Activated gamma-delta T cell treated with Interleukin-2 at 50 U/mL for 16 hours (primary cell): ENCODE data around the gene GNG13.
"Not testable (repeated sequence)": the region's sequence is repeated elsewhere in the genome, so short reads cannot be mapped to it uniquely, and the experiment has no call there.

ENCODE experiments used
- DNase-seq: peaks from one replicate; pipeline ENCODE4 v3.0.0-alpha.2; 2020

GNG13 gene

DNA sequence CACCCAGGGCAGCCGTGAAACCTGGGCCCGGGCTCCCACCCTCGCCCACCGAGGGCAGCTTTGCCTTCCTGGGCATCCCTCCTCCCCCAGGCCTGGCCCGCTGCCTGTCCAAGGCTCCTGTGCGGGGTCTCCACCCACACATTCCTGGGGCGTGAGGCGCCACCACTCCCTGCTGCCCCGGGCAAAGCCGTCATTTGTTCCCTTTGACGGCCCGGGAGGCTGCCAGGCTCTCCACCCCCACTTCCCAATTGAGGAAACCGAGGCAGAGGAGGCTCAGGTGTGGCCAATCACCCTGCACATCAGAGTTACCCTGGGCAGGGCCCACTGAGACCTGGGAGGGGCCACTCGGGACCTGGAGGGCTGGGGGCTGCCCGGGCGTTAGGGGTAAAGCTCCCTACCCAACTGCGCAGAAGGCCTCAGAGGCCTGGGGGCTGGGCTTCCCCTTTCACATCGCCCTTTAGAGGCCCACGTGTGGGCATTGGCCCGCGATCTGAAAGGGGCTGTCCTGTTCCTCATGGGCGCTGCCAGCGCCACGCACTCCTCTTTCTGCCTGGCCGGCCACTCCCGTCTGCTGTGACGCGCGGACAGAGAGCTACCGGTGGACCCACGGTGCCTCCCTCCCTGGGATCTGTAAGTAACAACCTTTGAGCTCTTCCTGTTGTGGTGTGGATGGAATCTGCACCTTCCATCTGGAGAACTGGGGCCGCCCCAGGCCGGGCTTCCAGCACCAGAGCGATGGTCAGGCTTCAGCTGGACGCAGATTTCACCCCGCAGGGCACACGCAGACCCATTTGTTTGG, 39.8 kb downstream of the GNG13 start, which contains the start of gene MSLN:
MSLN (plus strand) TSS at position 190 of the 799 bp plus-strand sequence. CDS start 1,947 bp downstream, outside the sequence.
- no peak for DNase-seq

DNA sequence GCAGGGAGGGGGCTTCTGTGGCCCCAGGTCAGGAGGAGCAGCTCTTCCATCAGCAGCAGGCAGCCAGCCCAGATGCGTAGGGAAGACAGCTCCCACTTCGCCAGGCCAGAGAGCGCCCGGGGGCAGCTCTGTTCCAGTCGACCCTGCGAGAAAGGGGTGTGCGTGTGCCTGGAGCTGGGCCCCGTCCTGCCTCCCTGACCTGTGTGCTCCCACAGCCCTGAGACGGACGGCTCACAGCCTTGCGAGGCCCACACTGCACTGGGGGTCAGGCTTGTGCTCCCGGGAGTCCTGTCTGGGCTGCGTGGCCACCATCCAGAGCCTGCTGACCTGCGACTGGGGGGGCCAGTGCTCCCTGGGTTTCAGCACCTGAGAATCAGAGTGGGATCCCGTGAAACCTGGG, 40.5 kb downstream of the GNG13 start:
- no peak for DNase-seq

GRCh38 chr16:759110-759910, 41.2 kb downstream of the GNG13 start:
- no peak for DNase-seq

- DNase-seq, result no peak
Observed at GRCh38 chr16:756428-756827, 44.1 kb downstream of the GNG13 start.

DNA sequence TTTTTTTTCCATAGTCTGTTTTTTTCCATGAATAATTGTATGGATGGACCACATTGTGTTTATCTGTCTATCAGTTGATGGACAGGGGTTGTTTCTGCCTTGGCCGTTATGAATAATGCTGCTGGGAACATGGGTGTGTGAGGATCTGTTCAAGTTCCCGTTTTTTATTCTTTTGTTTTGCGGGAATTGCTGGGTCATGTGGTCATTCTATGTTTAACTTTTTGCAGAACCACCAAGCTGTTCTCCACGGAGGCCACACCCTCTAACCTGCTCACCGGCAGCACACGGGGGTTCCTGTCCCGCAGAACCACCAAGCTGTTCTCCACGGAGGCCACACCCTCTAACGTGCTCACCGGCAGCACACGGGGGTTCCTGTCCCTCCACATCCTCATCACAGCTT, 45.9 kb downstream of the GNG13 start:
- DNase-seq, result no peak

DNA sequence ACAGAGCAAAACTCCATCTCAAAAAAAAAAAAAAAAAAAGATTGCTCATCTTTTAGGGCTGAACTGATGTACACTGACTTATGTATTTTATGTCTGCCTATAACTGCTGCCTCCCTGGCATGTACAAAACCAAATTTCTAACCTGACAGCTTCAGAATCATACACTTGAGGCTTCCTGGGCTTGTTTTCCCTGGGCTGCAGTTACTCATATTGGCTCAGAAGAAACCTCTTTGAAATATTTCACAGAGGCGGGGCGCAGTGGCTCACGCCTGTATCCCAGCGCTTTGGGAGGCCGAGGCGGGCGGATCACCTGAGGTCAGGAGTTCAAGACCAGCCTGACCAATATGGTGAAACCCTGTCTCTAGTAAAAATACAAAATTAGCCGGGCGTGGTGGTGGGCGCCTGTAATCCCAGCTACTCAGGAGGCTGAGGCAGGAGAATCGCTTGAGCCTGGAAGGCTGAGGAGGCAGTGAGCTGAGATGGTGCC, 46.4 kb downstream of the GNG13 start:
- not testable (repeated sequence) for DNase-seq

DNA sequence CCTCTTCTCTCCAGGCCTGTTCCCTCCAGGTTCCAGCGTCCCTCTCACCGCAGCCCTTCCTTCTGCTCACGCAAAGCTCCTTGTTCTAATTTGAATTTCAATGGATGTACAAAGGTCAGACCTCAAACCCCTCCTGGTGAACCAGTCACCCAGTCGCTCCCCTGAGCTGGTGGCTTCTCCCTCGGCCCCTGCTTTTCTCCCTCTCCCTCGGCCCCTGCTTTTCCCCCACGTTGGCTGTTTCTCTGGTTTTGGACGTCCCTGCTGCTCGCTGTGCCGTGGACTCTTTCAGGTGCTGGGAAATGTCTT, 48.6 kb downstream of the GNG13 start:
- no peak for DNase-seq

DNA sequence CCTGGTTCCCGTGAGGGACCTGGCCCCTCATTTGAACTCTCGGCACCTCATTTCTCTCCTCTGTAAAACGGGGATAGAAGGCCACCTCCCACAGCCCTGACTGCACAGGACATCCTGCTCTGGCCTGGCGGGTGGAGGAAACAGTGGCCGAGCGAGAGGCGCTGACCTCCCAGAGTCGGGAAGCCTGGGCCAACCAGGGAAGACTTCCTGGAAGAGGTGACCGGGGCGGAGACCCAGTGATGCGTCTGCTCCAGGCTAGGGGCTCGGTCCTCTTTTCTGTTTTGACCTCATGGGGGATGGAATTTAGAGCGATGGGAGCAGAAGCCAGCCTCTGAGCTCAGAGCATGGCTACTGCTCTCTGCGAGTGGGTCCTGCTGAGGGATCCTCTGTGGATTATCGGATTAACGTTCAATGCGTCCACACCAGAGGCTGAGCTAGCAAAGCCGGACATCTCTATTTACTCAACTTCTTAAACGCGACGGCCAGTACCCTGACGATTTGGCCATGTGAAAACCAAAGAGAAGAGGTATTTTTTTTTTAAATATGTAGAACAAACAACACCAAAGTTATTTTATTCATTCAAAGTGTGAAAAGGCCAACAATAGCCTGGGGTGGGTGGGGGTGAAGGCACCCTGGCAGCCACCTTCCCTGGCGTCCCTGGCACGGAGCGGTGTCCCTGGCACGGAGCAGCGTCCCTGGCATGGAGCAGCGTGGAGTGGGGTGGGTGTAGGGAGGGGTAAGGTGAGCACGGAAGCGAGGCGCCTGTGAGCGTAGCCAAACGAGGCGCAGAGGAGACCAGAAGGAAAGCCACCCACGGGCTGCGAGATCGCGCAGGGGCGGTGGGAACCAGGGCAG, 49.2 kb downstream of the GNG13 start:
- no peak for DNase-seq

- DNase-seq, result no peak
Observed at GRCh38 chr16:750485-750884, 50.0 kb downstream of the GNG13 start.

DNA sequence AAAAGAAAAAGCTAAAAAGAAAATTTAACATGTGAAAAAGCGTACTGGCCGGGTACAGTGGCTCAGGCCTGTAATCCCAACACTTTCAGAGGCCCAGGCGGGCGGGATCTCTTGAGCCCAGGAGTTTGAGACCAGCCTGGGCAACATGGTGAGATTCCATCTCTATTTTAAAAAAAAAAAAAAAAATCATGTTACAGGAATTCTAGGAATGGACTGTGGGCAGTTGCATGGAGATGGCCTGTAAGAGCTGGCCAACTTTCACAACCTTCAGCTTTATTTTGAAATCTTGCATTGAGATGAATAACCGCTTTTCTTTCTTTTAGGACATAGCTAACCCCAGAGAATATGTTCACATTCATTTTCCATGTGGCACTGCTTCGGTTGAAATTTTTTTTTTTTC, 51.5 kb downstream of the GNG13 start:
- DNase-seq, result no peak
